WTC11 (cell line): Measurements from ENCODE around the gene CCDC17. TPM values are rescaled to one million over a fixed set of nuclear protein-coding genes. Genes with fewer than 3 reads are reported as not detected.
A peak's percentile ranks its signal among the peaks of the same experiment; 100 is the strongest.

Experiments
- ATAC-seq: fragments of 200-7000 bp; cut with Tn5 transposase; 2 replicates; pipeline ENCODE4 v1.10.0; 2021; ENCODE audit warnings: mild to moderate bottlenecking, moderate library complexity
- CTCF ChIA-PET: fragments of 300-600 bp; sonication (Branson Sonifier 250); formaldehyde crosslinking; loops from one replicate; lab custom pipeline; 2021; ENCODE audit warnings: antibody characterized with exemption; lab: Charles Lee
- POLR2A ChIA-PET: fragments of 350-600 bp; sonication (Branson Sonifier 250); formaldehyde crosslinking; loops from one replicate; lab custom pipeline; 2021; ENCODE audit warnings: antibody characterized with exemption; lab: Charles Lee
- DNase-seq: peaks from one replicate; pipeline ENCODE4 v3.0.0; 2021; ENCODE audit warnings: low spot score
- H3K27ac Mint-ChIP-seq: 2 replicates; pipeline ENCODE4 v1.8.0; 2021; ENCODE audit warnings: mixed read lengths
- H3K27me3 Mint-ChIP-seq: 2 replicates; pipeline ENCODE4 v1.8.0; 2021; ENCODE audit warnings: low read depth, mild to moderate bottlenecking, moderate library complexity, mixed read lengths
- H3K36me3 Mint-ChIP-seq: 2 replicates; pipeline ENCODE4 v1.8.0; 2021; ENCODE audit warnings: mixed read lengths
- H3K4me1 Mint-ChIP-seq: 2 replicates; pipeline ENCODE4 v1.8.0; 2022; ENCODE audit warnings: mixed read lengths
- H3K4me3 Mint-ChIP-seq: 2 replicates; pipeline ENCODE4 v1.8.0; 2021; ENCODE audit warnings: mild to moderate bottlenecking, moderate library complexity, mixed read lengths
- H3K9me3 Mint-ChIP-seq: 2 replicates; pipeline ENCODE4 v1.8.0; 2021; ENCODE audit warnings: mixed read lengths
- CREB1 ChIP-seq: sonication (generic); formaldehyde crosslinking; IDR thresholded peaks from 2 replicates; pipeline ENCODE4 v1.8.0; 2023; ENCODE audit warnings: mild to moderate bottlenecking, missing genetic modification reagents
- CREM ChIP-seq: sonication (generic); formaldehyde crosslinking; IDR thresholded peaks from 2 replicates; pipeline ENCODE4 v1.8.1; 2022; ENCODE audit warnings: mild to moderate bottlenecking, missing genetic modification reagents, moderate library complexity
- E2F5 ChIP-seq: sonication (generic); formaldehyde crosslinking; IDR thresholded peaks from 2 replicates; pipeline ENCODE4 v1.8.1; 2022; ENCODE audit warnings: mild to moderate bottlenecking, moderate library complexity, missing genetic modification reagents
- ETV6 ChIP-seq: sonication (generic); formaldehyde crosslinking; IDR thresholded peaks from 2 replicates; pipeline ENCODE4 v1.8.1; 2022; ENCODE audit warnings: mild to moderate bottlenecking, missing genetic modification reagents
- FOXK1 ChIP-seq: sonication (generic); formaldehyde crosslinking; IDR thresholded peaks from 2 replicates; pipeline ENCODE4 v1.8.0; 2022; ENCODE audit warnings: mild to moderate bottlenecking, moderate library complexity, missing genetic modification reagents
- FOXP1 ChIP-seq: sonication (generic); formaldehyde crosslinking; IDR thresholded peaks from 2 replicates; pipeline ENCODE4 v1.8.0; 2022; ENCODE audit warnings: missing genetic modification reagents, mild to moderate bottlenecking, moderate library complexity, borderline replicate concordance
- GTF2I ChIP-seq: fragments of 250-450 bp; sonication (Bioruptor Pico); conservative IDR thresholded peaks from 2 replicates; pipeline ENCODE4 v1.4.0; 2021; ENCODE audit warnings: mild to moderate bottlenecking
- KAT7 ChIP-seq: sonication (generic); formaldehyde crosslinking; IDR thresholded peaks from 2 replicates; pipeline ENCODE4 v1.8.1; 2023; ENCODE audit warnings: missing genetic modification reagents, mild to moderate bottlenecking, borderline replicate concordance
- MXD4 ChIP-seq: fragments of 250-450 bp; sonication (Bioruptor Pico); IDR thresholded peaks from 2 replicates; pipeline ENCODE4 v1.8.0; 2021; ENCODE audit warnings: mild to moderate bottlenecking, moderate library complexity, borderline replicate concordance
- NFATC4 ChIP-seq: fragments of 250-450 bp; sonication (Bioruptor Pico); IDR thresholded peaks from 2 replicates; pipeline ENCODE4 v1.9.0; 2021; ENCODE audit warnings: mild to moderate bottlenecking
- NFE2L1 ChIP-seq: sonication (generic); formaldehyde crosslinking; IDR thresholded peaks from 2 replicates; pipeline ENCODE4 v1.8.1; 2023; ENCODE audit warnings: missing genetic modification reagents
- RELA ChIP-seq: sonication (generic); formaldehyde crosslinking; IDR thresholded peaks from 2 replicates; pipeline ENCODE4 v1.8.1; 2022; ENCODE audit warnings: missing genetic modification reagents, mild to moderate bottlenecking, borderline replicate concordance
- TEAD1 ChIP-seq: sonication (generic); formaldehyde crosslinking; IDR thresholded peaks from 2 replicates; pipeline ENCODE4 v1.8.0; 2022; ENCODE audit warnings: mild to moderate bottlenecking, missing genetic modification reagents
- TP53 ChIP-seq: sonication (generic); formaldehyde crosslinking; IDR thresholded peaks from 2 replicates; pipeline ENCODE4 v1.8.1; 2023; ENCODE audit warnings: mild to moderate bottlenecking, missing genetic modification reagents
- ZMAT4 ChIP-seq: fragments of 250-450 bp; sonication (Bioruptor Pico); IDR thresholded peaks from 2 replicates; pipeline ENCODE4 v1.9.0; 2021; ENCODE audit warnings: mild to moderate bottlenecking
- ZNF317 ChIP-seq: sonication (generic); formaldehyde crosslinking; IDR thresholded peaks from 2 replicates; pipeline ENCODE4 v1.8.1; 2023; ENCODE audit warnings: low read depth, mild to moderate bottlenecking, moderate library complexity, missing genetic modification reagents, borderline replicate concordance
- ZNF416 ChIP-seq: fragments of 250-450 bp; sonication (Bioruptor Pico); IDR thresholded peaks from 2 replicates; pipeline ENCODE4 v1.9.0; 2021; ENCODE audit warnings: mild to moderate bottlenecking, inconsistent platforms
- ZNF671 ChIP-seq: fragments of 250-450 bp; sonication (Bioruptor Pico); IDR thresholded peaks from 2 replicates; pipeline ENCODE4 v1.8.0; 2021; ENCODE audit warnings: mild to moderate bottlenecking
- total RNA-seq: library from RNA; stranded (reverse); gene quantifications from 3 replicates; pipeline ENCODE4 v1.2.3, GENCODE V29; 2021
- TF ChIP-seq, protein P1 (sequence below): sonication (generic); formaldehyde crosslinking; IDR thresholded peaks from 2 replicates; pipeline ENCODE4 v1.8.0; 2022; ENCODE audit warnings: mild to moderate bottlenecking, missing genetic modification reagents
- TF ChIP-seq, protein P2 (sequence below): sonication (generic); formaldehyde crosslinking; IDR thresholded peaks from 2 replicates; pipeline ENCODE4 v1.8.1; 2022; ENCODE audit warnings: low read depth, missing genetic modification reagents, borderline replicate concordance
- TF ChIP-seq, protein P3 (sequence below): fragments of 250-450 bp; sonication (Bioruptor Pico); IDR thresholded peaks from 2 replicates; pipeline ENCODE4 v1.9.0; 2021; ENCODE audit warnings: mild to moderate bottlenecking
- TF ChIP-seq, protein P4 (sequence below): sonication (generic); formaldehyde crosslinking; IDR thresholded peaks from 2 replicates; pipeline ENCODE4 v1.8.0; 2023; ENCODE audit warnings: missing genetic modification reagents, mild to moderate bottlenecking, borderline replicate concordance

Gene CCDC17
- total RNA-seq, 1 experiment from 2014 or later, result 3.5 TPM

DNA sequence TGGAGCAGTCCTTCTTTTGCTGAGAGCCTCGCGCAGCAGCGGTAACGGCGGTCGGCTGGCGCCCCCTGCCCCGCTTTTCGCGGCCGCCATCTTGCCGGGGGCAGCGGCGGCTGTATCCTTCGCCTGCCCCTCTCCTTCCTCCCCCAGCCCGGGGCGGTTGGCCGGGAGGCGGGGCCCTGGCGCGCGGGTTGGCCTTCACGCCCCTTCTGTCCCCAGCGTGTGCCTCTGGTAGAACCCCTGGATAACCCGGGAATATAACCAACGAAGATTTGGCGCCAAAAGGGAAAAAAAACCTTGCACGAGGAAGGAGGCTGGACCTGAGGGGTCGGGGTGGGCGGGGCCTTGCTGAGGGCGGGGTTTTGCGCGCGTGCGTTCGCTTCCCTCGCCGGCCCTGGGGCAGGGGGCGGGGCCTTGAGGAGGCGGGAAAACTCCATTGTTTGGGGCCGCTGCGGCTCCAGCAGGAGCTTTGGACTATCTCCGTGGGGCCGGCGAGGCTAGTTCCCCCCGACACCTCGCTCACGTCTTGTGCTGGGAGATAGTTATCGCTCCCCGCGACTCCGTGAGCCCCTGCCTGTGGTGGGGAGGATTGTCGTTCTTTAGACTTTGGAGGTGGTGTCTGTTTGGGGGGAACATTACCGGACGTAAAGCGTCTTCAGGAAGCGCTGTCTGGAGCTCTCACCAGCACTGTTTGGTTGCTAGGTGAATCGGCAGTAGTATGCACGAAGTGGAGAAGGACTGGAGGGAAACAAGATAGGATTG is 39.3 kb downstream of the CCDC17 start (continued):
- no peak for TF ChIP-seq TP53 (CRISPR knock-in tag)
- TF ChIP-seq CREB1, result 0 out of 2 replicates have a peak, but pooled peaks have one; percentile 47

DNA sequence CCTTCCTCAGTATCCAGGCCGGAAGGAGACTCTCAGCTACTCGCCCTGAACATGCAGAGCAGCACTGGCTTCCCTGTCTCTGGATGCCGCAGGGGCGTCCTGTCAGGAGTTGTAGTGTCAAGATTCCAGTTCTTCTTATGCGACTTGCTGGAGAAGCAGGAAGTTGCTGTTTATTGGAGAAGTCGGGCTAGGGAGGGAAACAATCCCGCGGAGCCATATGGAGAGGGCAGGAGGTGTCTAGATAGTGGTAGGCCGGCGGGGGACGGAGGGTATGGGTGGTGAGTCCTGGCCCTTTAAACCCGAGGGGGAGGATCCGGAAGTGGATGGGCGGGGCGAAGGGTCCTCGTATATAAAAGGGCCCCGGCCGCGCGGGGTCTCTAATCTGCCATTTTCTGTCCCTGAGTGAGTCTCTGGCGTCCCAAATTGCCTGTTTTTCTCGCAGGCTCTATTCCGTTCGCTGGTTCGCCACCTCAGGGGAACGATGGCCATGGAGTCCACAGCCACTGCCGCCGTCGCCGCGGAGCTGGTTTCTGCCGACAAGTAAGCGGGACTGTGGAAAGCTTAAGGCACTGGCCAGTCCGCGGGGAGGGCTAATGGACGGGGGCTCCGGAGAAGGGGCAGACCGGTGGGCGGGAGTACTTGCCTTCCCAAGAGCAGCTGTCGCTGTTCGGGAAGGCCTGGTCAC is 40.0 kb downstream of the CCDC17 start, which contains the start of gene NASP:
TSS of gene NASP (plus strand) at position 376 of the 685 bp plus-strand sequence. CDS start at position 482, 106 bp downstream.
- H3K4me3 Mint-ChIP-seq, result peak within 1 kb of the TSS; percentile 95
- H3K27ac Mint-ChIP-seq, result peak within 1 kb of the TSS; percentile 99
- H3K36me3 Mint-ChIP-seq, result peaks cover 27% of the 10 kb centered on the region
- CTCF ChIA-PET, result interaction anchor here (0.6 to 1.0 kb wide), 5 partner anchors 13 to 280 kb away, joined by 3 to 6 read pairs (median 5); partner anchors contain the start of gene AKR1A1
- ATAC-seq (peak; percentile 70), DNase-seq (peak; percentile 92)
- peaks cover 23% of the 10 kb centered on the region for H3K4me1 Mint-ChIP-seq
- TF ChIP-seq, protein P1, sequence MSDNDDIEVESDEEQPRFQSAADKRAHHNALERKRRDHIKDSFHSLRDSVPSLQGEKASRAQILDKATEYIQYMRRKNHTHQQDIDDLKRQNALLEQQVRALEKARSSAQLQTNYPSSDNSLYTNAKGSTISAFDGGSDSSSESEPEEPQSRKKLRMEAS (CRISPR knock-in tag), result peak; percentile 15; the same call in 1 of the 2 replicates
- TF ChIP-seq, protein P2, sequence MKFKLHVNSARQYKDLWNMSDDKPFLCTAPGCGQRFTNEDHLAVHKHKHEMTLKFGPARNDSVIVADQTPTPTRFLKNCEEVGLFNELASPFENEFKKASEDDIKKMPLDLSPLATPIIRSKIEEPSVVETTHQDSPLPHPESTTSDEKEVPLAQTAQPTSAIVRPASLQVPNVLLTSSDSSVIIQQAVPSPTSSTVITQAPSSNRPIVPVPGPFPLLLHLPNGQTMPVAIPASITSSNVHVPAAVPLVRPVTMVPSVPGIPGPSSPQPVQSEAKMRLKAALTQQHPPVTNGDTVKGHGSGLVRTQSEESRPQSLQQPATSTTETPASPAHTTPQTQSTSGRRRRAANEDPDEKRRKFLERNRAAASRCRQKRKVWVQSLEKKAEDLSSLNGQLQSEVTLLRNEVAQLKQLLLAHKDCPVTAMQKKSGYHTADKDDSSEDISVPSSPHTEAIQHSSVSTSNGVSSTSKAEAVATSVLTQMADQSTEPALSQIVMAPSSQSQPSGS, result 0 out of 2 replicates have a peak, but pooled peaks have one; percentile 13
- TF ChIP-seq RELA (CRISPR knock-in tag) (no peak), ETV6 (CRISPR knock-in tag) (peak; percentile 65; the same call in 1 of the 2 replicates), NFE2L1 (CRISPR knock-in tag) (peak; percentile 75), E2F5 (CRISPR knock-in tag) (peak; percentile 61; the same call in 1 of the 2 replicates), FOXK1 (CRISPR knock-in tag) (peak; percentile 24; the same call in 1 of the 2 replicates), ZNF416 (CRISPR knock-in tag) (no peak), MXD4 (CRISPR knock-in tag) (no peak), KAT7 (CRISPR knock-in tag) (peak; percentile 79; the same call in 1 of the 2 replicates), FOXP1 (CRISPR knock-in tag) (peak; percentile 33), NFATC4 (CRISPR knock-in tag) (no peak), ZNF317 (no peak), ZNF671 (0 out of 2 replicates have a peak, but pooled peaks have one; percentile 1), TEAD1 (peak; percentile 34; the same call in 1 of the 2 replicates), GTF2I (CRISPR knock-in tag) (0 out of 2 replicates have a peak, but pooled peaks have one; percentile 16), ZMAT4 (CRISPR knock-in tag) (no peak), CREM (peak; percentile 53; the same call in 1 of the 2 replicates)
- TF ChIP-seq, protein P3, sequence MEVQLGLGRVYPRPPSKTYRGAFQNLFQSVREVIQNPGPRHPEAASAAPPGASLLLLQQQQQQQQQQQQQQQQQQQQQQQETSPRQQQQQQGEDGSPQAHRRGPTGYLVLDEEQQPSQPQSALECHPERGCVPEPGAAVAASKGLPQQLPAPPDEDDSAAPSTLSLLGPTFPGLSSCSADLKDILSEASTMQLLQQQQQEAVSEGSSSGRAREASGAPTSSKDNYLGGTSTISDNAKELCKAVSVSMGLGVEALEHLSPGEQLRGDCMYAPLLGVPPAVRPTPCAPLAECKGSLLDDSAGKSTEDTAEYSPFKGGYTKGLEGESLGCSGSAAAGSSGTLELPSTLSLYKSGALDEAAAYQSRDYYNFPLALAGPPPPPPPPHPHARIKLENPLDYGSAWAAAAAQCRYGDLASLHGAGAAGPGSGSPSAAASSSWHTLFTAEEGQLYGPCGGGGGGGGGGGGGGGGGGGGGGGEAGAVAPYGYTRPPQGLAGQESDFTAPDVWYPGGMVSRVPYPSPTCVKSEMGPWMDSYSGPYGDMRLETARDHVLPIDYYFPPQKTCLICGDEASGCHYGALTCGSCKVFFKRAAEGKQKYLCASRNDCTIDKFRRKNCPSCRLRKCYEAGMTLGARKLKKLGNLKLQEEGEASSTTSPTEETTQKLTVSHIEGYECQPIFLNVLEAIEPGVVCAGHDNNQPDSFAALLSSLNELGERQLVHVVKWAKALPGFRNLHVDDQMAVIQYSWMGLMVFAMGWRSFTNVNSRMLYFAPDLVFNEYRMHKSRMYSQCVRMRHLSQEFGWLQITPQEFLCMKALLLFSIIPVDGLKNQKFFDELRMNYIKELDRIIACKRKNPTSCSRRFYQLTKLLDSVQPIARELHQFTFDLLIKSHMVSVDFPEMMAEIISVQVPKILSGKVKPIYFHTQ (CRISPR knock-in tag), result 0 out of 2 replicates have a peak, but pooled peaks have one; percentile 59
- TF ChIP-seq, protein P4, sequence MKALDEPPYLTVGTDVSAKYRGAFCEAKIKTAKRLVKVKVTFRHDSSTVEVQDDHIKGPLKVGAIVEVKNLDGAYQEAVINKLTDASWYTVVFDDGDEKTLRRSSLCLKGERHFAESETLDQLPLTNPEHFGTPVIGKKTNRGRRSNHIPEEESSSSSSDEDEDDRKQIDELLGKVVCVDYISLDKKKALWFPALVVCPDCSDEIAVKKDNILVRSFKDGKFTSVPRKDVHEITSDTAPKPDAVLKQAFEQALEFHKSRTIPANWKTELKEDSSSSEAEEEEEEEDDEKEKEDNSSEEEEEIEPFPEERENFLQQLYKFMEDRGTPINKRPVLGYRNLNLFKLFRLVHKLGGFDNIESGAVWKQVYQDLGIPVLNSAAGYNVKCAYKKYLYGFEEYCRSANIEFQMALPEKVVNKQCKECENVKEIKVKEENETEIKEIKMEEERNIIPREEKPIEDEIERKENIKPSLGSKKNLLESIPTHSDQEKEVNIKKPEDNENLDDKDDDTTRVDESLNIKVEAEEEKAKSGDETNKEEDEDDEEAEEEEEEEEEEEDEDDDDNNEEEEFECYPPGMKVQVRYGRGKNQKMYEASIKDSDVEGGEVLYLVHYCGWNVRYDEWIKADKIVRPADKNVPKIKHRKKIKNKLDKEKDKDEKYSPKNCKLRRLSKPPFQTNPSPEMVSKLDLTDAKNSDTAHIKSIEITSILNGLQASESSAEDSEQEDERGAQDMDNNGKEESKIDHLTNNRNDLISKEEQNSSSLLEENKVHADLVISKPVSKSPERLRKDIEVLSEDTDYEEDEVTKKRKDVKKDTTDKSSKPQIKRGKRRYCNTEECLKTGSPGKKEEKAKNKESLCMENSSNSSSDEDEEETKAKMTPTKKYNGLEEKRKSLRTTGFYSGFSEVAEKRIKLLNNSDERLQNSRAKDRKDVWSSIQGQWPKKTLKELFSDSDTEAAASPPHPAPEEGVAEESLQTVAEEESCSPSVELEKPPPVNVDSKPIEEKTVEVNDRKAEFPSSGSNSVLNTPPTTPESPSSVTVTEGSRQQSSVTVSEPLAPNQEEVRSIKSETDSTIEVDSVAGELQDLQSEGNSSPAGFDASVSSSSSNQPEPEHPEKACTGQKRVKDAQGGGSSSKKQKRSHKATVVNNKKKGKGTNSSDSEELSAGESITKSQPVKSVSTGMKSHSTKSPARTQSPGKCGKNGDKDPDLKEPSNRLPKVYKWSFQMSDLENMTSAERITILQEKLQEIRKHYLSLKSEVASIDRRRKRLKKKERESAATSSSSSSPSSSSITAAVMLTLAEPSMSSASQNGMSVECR, result peak; percentile 90; the same call in 1 of the 2 replicates
- POLR2A ChIA-PET, result interaction anchor here (0.6 to 2.4 kb wide), 12 partner anchors 33 to 256 kb away, joined by 3 to 10 read pairs (median 5); partner anchors contain the start of genes AKR1A1, CCDC163, GPBP1L1 and MMACHC
- H3K9me3 Mint-ChIP-seq, result no peaks in the 10 kb centered on the region
- peaks cover 2% of the 10 kb centered on the region; the same call in 1 of the 2 replicates for H3K27me3 Mint-ChIP-seq
